Adrenal gland (tissue), 12 donors: ENCODE data around the gene ATP23. TPM values are rescaled to one million over a fixed set of nuclear protein-coding genes. Genes with fewer than 3 reads are reported as not detected.

Source experiments
- DNase-seq, 7 donors: peaks; one replicate each; pipeline ENCODE4 v3.0.0-alpha.2; 2019 to 2020
- H3K27ac ChIP-seq, 5 donors: fragments of 200-600 bp; sonication (generic) in 4 of 5; 1 replicate in 3 of 5; 2 replicates in 2 of 5; pipeline versions ENCODE4 v1.5.1 to v1.8.0; 2016 to 2020; ENCODE audit warnings: mild to moderate bottlenecking in 1 of 5
- H3K27me3 ChIP-seq: fragments of 200-600 bp; 2 replicates; pipeline ENCODE4 v1.8.0; 2021
- H3K36me3 ChIP-seq, 2 donors: fragments of 200-600 bp; replicated peaks in 1 of 2; 1 replicate in 1 of 2; 2 replicates in 1 of 2; pipeline versions ENCODE4 v1.5.1 to v1.8.0; 2018 to 2022
- H3K4me1 ChIP-seq, 2 donors: fragments of 200-600 bp; replicated peaks in 1 of 2; 1 replicate in 1 of 2; 2 replicates in 1 of 2; pipeline versions ENCODE4 v1.5.1 to v1.8.0; 2018 to 2021
- H3K4me3 ChIP-seq, 4 donors: fragments of 200-600 bp; sonication (generic) in 3 of 4; one replicate each; pipeline ENCODE4 v1.5.1; 2016 to 2018
- H3K9me3 ChIP-seq, 3 donors: fragments of 200-600 bp; sonication (generic) in 1 of 3; replicated peaks in 1 of 3; 1 replicate in 2 of 3; 2 replicates in 1 of 3; pipeline versions ENCODE4 v1.5.1 to v1.8.0; 2016 to 2021
- CTCF ChIP-seq, 6 experiments: fragments of 450-650 bp in 4 of 6; fragments of 200-600 bp in 2 of 6; sonication (generic) in 1 of 6; IDR thresholded peaks; 1 replicate in 5 of 6; 2 replicates in 1 of 6; pipeline versions ENCODE4 v1.5.1 to v1.8.0; 2016 to 2021; ENCODE audit warnings: antibody characterized with exemption in 6 of 6, mild to moderate bottlenecking in 2 of 6, moderate library complexity in 1 of 6
- POLR2A ChIP-seq, 2 donors: fragments of 450-650 bp; IDR thresholded peaks; one replicate each; pipeline ENCODE4 v1.6.1; 2017; ENCODE audit warnings: antibody characterized with exemption in 2 of 2, mild to moderate bottlenecking in 2 of 2, moderate library complexity in 1 of 2
- WGBS, 4 donors: extraction: QIAGEN DNeasy Blood & Tissue Kit in 2 of 4; methylation state at CpG; one replicate each; pipeline versions ENCODE4 v1.1.5 to v1.1.7; 2013 to 2017; 5-methylcytosine and 5-hydroxymethylcytosine counted together
- intact Hi-C, 2 donors: fragments of 100-400 bp; cut with DNase I; formaldehyde crosslinking; loops; one replicate each; pipeline versions ENCODE4 v1.14.1 to v1.15.0; 2022 to 2023
- polyA plus RNA-seq, 3 donors: library from polyadenylated mRNA; stranded (reverse); fragments of 200-250 nt in 2 of 3; fragments of 350-450 nt in 1 of 3; fragmentation: Illumina TruSeq in 1 of 3; extraction: RNeasy Lipid Tissue Mini Kit (QIAGEN cat#74804) in 1 of 3; gene quantifications; one replicate each; pipeline ENCODE4 v1.2.3, GENCODE V29; 2013 to 2014
- total RNA-seq, 9 donors: library from RNA; depleted of rRNA in 4 of 9; stranded (reverse); fragments of >200 nt in 4 of 9; fragments of 120-200 nt in 1 of 9; fragmentation: NEBNext Ultra II Directional in 1 of 9; extraction: Animal tissue kit (Norgen Biotek cat#: 25700) in 1 of 9; gene quantifications; one replicate each; pipeline versions ENCODE4 v1.1.0 to v1.2.4, GENCODE V29; 2013 to 2023
- donor health status: healthy with polysubstance abuse.
- donor health status: Bipolar disorder and iron deficiency.
- donor health status: DM: yes; HTN: yes; CAD: no.
- donor health status: DM: no; HTN: no; CAD: no.
- donor health status: DM: no; HTN: no; CAD: no.
- donor health status: DM: yes; HTN: yes; CAD: no.

ATP23 gene
- total and polyA plus RNA-seq, 12 donors, result 4.2 to 20.0 (median 7.8) TPM

- TF ChIP-seq POLR2A (IDR thresholded peaks at IDR 0.05) (peak; percentile 72 to 73), CTCF (IDR thresholded peaks at IDR 0.05) (peak in 3 of 6 experiments; percentile 2 to 25 (median 16))
- DNase-seq, result peak; percentile 70 to 88 (median 76)
- Histone ChIP-seq H3K27ac (peak overlapping the region; percentile 56 to 98 (median 81)), H3K4me1 (peaks cover 52 to 77% of the 10 kb centered on the region in 2 donors), H3K36me3 (no peaks in the 10 kb centered on the region), H3K9me3 (no peaks in the 10 kb centered on the region), H3K4me3 (peak overlapping the region in 3 of 4 donors; percentile 42 to 74 (median 42)), H3K27me3 (no peaks in the 10 kb centered on the region)
- 1 to 22% (median 7%) methylated on average over 3 to 54 of the region's 54 CpGs for WGBS, 4 donors
- intact Hi-C loops, result loop anchor here (5.0 kb wide), 2 partner anchors 59 to 64 kb away; no protein-coding TSS in a partner anchor
Observed at GRCh38 chr12:57896434-57897201, 44.7 kb upstream of the ATP23 start.

- H3K27me3 ChIP-seq, result no peaks in the 10 kb centered on the region
- no peaks in the 10 kb centered on the region for H3K36me3 ChIP-seq
- no peak for DNase-seq
- intact Hi-C loops, result loop anchor here (5.0 kb wide), 2 partner anchors 60 to 65 kb away; no protein-coding TSS in a partner anchor
- TF ChIP-seq POLR2A (IDR thresholded peaks at IDR 0.05) (no peak), CTCF (IDR thresholded peaks at IDR 0.05) (no peak)
- H3K27ac ChIP-seq, result peak overlapping the region in 4 of 5 donors; percentile 76 to 98 (median 89)
- peaks cover 52 to 68% of the 10 kb centered on the region in 2 donors for H3K4me1 ChIP-seq
- 61 to 70% (median 61%) methylated on average over 10 of the region's 10 CpGs for WGBS, 4 donors
- H3K4me3 ChIP-seq, result peak overlapping the region in 2 of 4 donors; percentile 42 to 74
- H3K9me3 ChIP-seq, result no peaks in the 10 kb centered on the region
Observed at GRCh38 chr12:57897286-57897974, 43.9 kb upstream of the ATP23 start.

GRCh38 chr12:57898308-57898970 lies 42.9 kb upstream of the ATP23 start:
- no peak for TF ChIP-seq CTCF (IDR thresholded peaks at IDR 0.05)
- TF ChIP-seq POLR2A (IDR thresholded peaks at IDR 0.05), result no peak
- no peak for DNase-seq
- Histone ChIP-seq H3K4me3 (no peak overlapping the region), H3K9me3 (no peaks in the 10 kb centered on the region), H3K27me3 (no peaks in the 10 kb centered on the region), H3K27ac (peak overlapping the region; percentile 18 to 98 (median 76)), H3K4me1 (peaks cover 47 to 58% of the 10 kb centered on the region in 2 donors), H3K36me3 (no peaks in the 10 kb centered on the region)
- WGBS, 4 donors, result 23 to 35% (median 25%) methylated on average over 5 of the region's 5 CpGs
- intact Hi-C loops, result loop anchor here (5.0 kb wide), 2 partner anchors 61 to 66 kb away; no protein-coding TSS in a partner anchor
